Ovary (tissue), 9 donors: ENCODE measurements around the gene KIF13A. TPM values are rescaled to one million over a fixed set of nuclear protein-coding genes. Genes with fewer than 3 reads are reported as not detected.

Source experiments
- DNase-seq, 5 donors: peaks; one replicate each; pipeline ENCODE4 v3.0.0-alpha.2; 2019 to 2020
- H3K27ac ChIP-seq, 2 donors: fragments of 200-600 bp; one replicate each; pipeline versions ENCODE4 v1.5.1 to v1.8.0; 2019 to 2022
- H3K27me3 ChIP-seq: fragments of 200-600 bp; one replicate; pipeline ENCODE4 v1.8.0; 2022
- H3K36me3 ChIP-seq: fragments of 200-600 bp; sonication (generic); one replicate; pipeline ENCODE4 v1.5.1; 2019
- H3K4me1 ChIP-seq: one replicate; pipeline ENCODE4 v1.8.1; 2013; ENCODE audit warnings: mild to moderate bottlenecking, moderate library complexity; ENCODE audit not compliant: insufficient read depth
- H3K4me3 ChIP-seq: fragments of 200-600 bp; sonication (generic); one replicate; pipeline ENCODE4 v1.5.1; 2017
- H3K9me3 ChIP-seq, 2 donors: fragments of 200-600 bp in 1 of 2; sonication (generic) in 1 of 2; one replicate each; pipeline versions ENCODE4 v1.5.1 to v1.8.1; 2013 to 2019; ENCODE audit warnings: mild to moderate bottlenecking in 1 of 2, moderate library complexity in 1 of 2
- CTCF ChIP-seq, 3 donors: fragments of 450-650 bp in 2 of 3; fragments of 200-600 bp in 1 of 3; IDR thresholded peaks; one replicate each; pipeline versions ENCODE4 v1.5.1 to v1.8.0; 2016 to 2022; ENCODE audit warnings: antibody characterized with exemption in 3 of 3, mild to moderate bottlenecking in 1 of 3
- EP300 ChIP-seq: sonication (generic); formaldehyde crosslinking; IDR thresholded peaks from one replicate; pipeline ENCODE4 v1.6.1; 2017; ENCODE audit warnings: antibody characterized with exemption
- POLR2A ChIP-seq: fragments of 450-650 bp; IDR thresholded peaks from one replicate; pipeline ENCODE4 v1.6.1; 2017; ENCODE audit warnings: antibody characterized with exemption, mild to moderate bottlenecking, moderate library complexity
- WGBS, 3 donors: extraction: QIAGEN DNeasy Blood & Tissue Kit in 1 of 3; methylation state at CpG; one replicate each; pipeline versions ENCODE4 v1.1.5 to v1.1.7; 2013 to 2017; 5-methylcytosine and 5-hydroxymethylcytosine counted together
- intact Hi-C, 4 donors: fragments of 100-400 bp; cut with DNase I; formaldehyde crosslinking; loops; one replicate each; pipeline versions ENCODE4 v1.11.0 to v1.15.1; 2022 to 2023
- polyA plus RNA-seq, 2 donors: library from polyadenylated mRNA; stranded (reverse); fragments of 200-250 nt in 1 of 2; fragments of 350-450 nt in 1 of 2; fragmentation: Illumina TruSeq in 1 of 2; extraction: RNeasy Lipid Tissue Mini Kit (QIAGEN cat#74804) in 1 of 2; gene quantifications; one replicate each; pipeline ENCODE4 v1.2.3, GENCODE V29; 2013 to 2014
- total RNA-seq, 7 donors: library from RNA; depleted of rRNA in 2 of 7; stranded (reverse); fragments of >200 nt in 2 of 7; fragmentation: NEBNext Ultra II Directional in 3 of 7; extraction: Animal tissue kit (Norgen Biotek cat#: 25700) in 3 of 7; gene quantifications; one replicate each; pipeline versions ENCODE4 v1.1.0 to v1.2.4, GENCODE V29; 2016 to 2023
- donor health status: DM: no; HTN: no; CAD: no; lungs with moderate emphysema.
- donor health status: DM: no; HTN: no; CAD: no.
- donor health status: Bipolar disorder and iron deficiency.
- donor health status: DM: yes; HTN: yes; CAD: no.
- donor health status: DM: no; HTN: no; CAD: no.
- donor health status: DM: yes; HTN: yes; CAD: no.

KIF13A gene
- total and polyA plus RNA-seq, 9 donors = 18.4 to 44.4 (median 38.0) TPM

- 35 to 45% (median 40%) methylated on average over 3 of the region's 3 CpGs for WGBS, 3 donors
Measured at GRCh38 chr6:17719323-17720041, 268.0 kb downstream of the KIF13A start.

GRCh38 chr6:17716221-17716620, 271.2 kb downstream of the KIF13A start:
- TF ChIP-seq EP300 (no peak), CTCF (IDR thresholded peaks at IDR 0.05) (no peak), POLR2A (no peak)
- no peak overlapping the region for H3K4me3 ChIP-seq
- no peaks in the 10 kb centered on the region for H3K4me1 ChIP-seq
- no peaks in the 10 kb centered on the region for H3K27me3 ChIP-seq
- no peaks in the 10 kb centered on the region for H3K36me3 ChIP-seq
- 43 to 52% (median 50%) methylated on average over 2 of the region's 2 CpGs for WGBS, 3 donors
- no peak for DNase-seq
- no peak overlapping the region for H3K27ac ChIP-seq
- intact Hi-C loops = no loop called here
- H3K9me3 ChIP-seq = no peaks in the 10 kb centered on the region

More at GRCh38 chr6:17719323-17720041, 268.0 kb downstream of the KIF13A start:
- Histone ChIP-seq H3K4me3 (no peak overlapping the region), H3K9me3 (no peaks in the 10 kb centered on the region), H3K27me3 (no peaks in the 10 kb centered on the region), H3K4me1 (no peaks in the 10 kb centered on the region), H3K27ac (no peak overlapping the region), H3K36me3 (no peaks in the 10 kb centered on the region)
- intact Hi-C loops = no loop called here
- TF ChIP-seq POLR2A (no peak), EP300 (no peak), CTCF (IDR thresholded peaks at IDR 0.05) (no peak)
- no peak for DNase-seq

- no peaks in the 10 kb centered on the region for H3K27me3 ChIP-seq
- TF ChIP-seq EP300 (no peak), CTCF (IDR thresholded peaks at IDR 0.05) (no peak), POLR2A (no peak)
- intact Hi-C loops = no loop called here
- WGBS, 3 donors = 67 to 70% (median 70%) methylated on average over 10 of the region's 10 CpGs
- H3K4me1 ChIP-seq = no peaks in the 10 kb centered on the region
- no peaks in the 10 kb centered on the region for H3K9me3 ChIP-seq
- H3K36me3 ChIP-seq = no peaks in the 10 kb centered on the region
- no peak overlapping the region for H3K27ac ChIP-seq
- H3K4me3 ChIP-seq = no peak overlapping the region
- DNase-seq = no peak
Measured at GRCh38 chr6:17714879-17715851, 272.3 kb downstream of the KIF13A start.

- Histone ChIP-seq H3K27me3 (no peaks in the 10 kb centered on the region), H3K4me1 (no peaks in the 10 kb centered on the region), H3K27ac (no peak overlapping the region), H3K4me3 (no peak overlapping the region), H3K36me3 (no peaks in the 10 kb centered on the region), H3K9me3 (no peaks in the 10 kb centered on the region)
- TF ChIP-seq CTCF (IDR thresholded peaks at IDR 0.05) (no peak), EP300 (no peak), POLR2A (no peak)
- no peak for DNase-seq
- intact Hi-C loops = no loop called here
Measured at GRCh38 chr6:17714177-17714576, 273.3 kb downstream of the KIF13A start.
